K562 (cell line): ENCODE data around the gene SLC66A2. TPM values are rescaled to one million over a fixed set of nuclear protein-coding genes. Genes with fewer than 3 reads are reported as not detected.

Experiments used
- ATAC-seq: fragments of 200-7000 bp; cut with Tn5 transposase; 3 replicates; pipeline ENCODE4 v1.9.1; 2020; ENCODE audit warnings: moderate library complexity
- BruUV-seq: library from RNA; stranded (reverse); fragments of 400-500 nt; replicated peaks from 2 replicates; lab custom pipeline; 2021; lab: Mats Ljungman, UMichigan
- CTCF ChIA-PET: fragments of 300-600 bp; formaldehyde crosslinking; extraction: SDS; loops from one replicate; lab custom pipeline; 2021; ENCODE audit warnings: low intra/inter-chr PET ratio; lab: Yijun Ruan, JAX
- POLR2A ChIA-PET: fragments of 300-600, 350-650 bp; sonication (Branson Sonifier 250); formaldehyde crosslinking; extraction: SDS; loops from one replicate; lab custom pipeline; 2021; ENCODE audit warnings: antibody characterized with exemption, inconsistent platforms; lab: Yijun Ruan, JAX
- DNase-seq, 4 experiments: peaks; one replicate each; pipeline versions ENCODE4 v3.0.0 to v3.0.0-alpha.2; 2011 to 2018; ENCODE audit warnings: low spot score in 3 of 4, mixed read lengths in 3 of 4; ENCODE audit errors: extremely low read depth in 1 of 4
- FAIRE-seq: peaks from 2 replicates; lab custom pipeline; 2011; peaks lifted over from hg19 to GRCh38; lab: Jason Lieb, UNC
- H2AFZ ChIP-seq: 2 replicates; pipeline ENCODE4 v1.6.0; 2011; ENCODE audit warnings: low read depth, low read length, control low read depth, inconsistent platforms
- H3K27ac ChIP-seq: fragments of 200-600 bp; 3 replicates; pipeline ENCODE4 v1.8.0; 2011; ENCODE audit warnings: low read depth, mild to moderate bottlenecking, control low read depth, inconsistent platforms, low read length, moderate library complexity, mixed read lengths; ENCODE audit errors: extremely low read depth
- H3K27me3 ChIP-seq, 2 experiments: fragments of 300-600 bp in 1 of 2; 2 replicates in 1 of 2; 3 replicates in 1 of 2; pipeline versions ENCODE4 v1.6.0 to v1.8.0; 2011; ENCODE audit warnings: inconsistent platforms in 2 of 2, low read length in 2 of 2, mild to moderate bottlenecking in 1 of 2, mixed read lengths in 1 of 2, moderate library complexity in 1 of 2; ENCODE audit not compliant: control insufficient read depth in 2 of 2, insufficient read depth in 2 of 2
- H3K36me3 ChIP-seq: fragments of 300-600 bp; 3 replicates; pipeline ENCODE4 v1.8.0; 2011; ENCODE audit warnings: mild to moderate bottlenecking, low read length, inconsistent platforms; ENCODE audit not compliant: control insufficient read depth, insufficient read depth
- H3K4me1 ChIP-seq, 2 experiments: fragments of 200-600 bp in 1 of 2; replicated peaks in 1 of 2; 2 replicates in 1 of 2; 3 replicates in 1 of 2; pipeline versions ENCODE4 v1.5.1 to v1.8.0; 2011; ENCODE audit warnings: inconsistent platforms in 2 of 2, low read length in 2 of 2, mild to moderate bottlenecking in 1 of 2, mixed read lengths in 1 of 2, moderate library complexity in 1 of 2; ENCODE audit not compliant: control insufficient read depth in 2 of 2, insufficient read depth in 2 of 2
- H3K4me2 ChIP-seq: 2 replicates; pipeline ENCODE4 v1.6.1; 2011; ENCODE audit warnings: low read length, control low read depth, inconsistent platforms, mixed read lengths; ENCODE audit not compliant: insufficient read depth
- H3K4me3 ChIP-seq: fragments of 200-600 bp; sonication (generic), shearing (Covaris generic); 2 replicates; pipeline ENCODE4 v1.5.1; 2016; ENCODE audit warnings: control low read depth, inconsistent platforms
- H3K79me2 ChIP-seq: fragments of 200-600 bp; 3 replicates; pipeline ENCODE4 v1.8.0; 2011; ENCODE audit warnings: low read length, inconsistent platforms; ENCODE audit not compliant: control insufficient read depth, insufficient read depth
- H3K9ac ChIP-seq, 2 experiments: 2 replicates each; pipeline versions ENCODE4 v1.6.0 to v1.6.1; 2011; ENCODE audit warnings: low read depth in 2 of 2, low read length in 2 of 2, control low read depth in 1 of 2, inconsistent platforms in 1 of 2, mild to moderate bottlenecking in 1 of 2, mixed read lengths in 1 of 2; ENCODE audit not compliant: insufficient read depth in 1 of 2
- H3K9me1 ChIP-seq: one replicate; pipeline ENCODE4 v1.6.0; 2011; ENCODE audit warnings: inconsistent platforms, mild to moderate bottlenecking, low read length, moderate library complexity; ENCODE audit not compliant: control insufficient read depth, insufficient read depth
- H3K9me3 ChIP-seq: replicated peaks from 2 replicates; pipeline ENCODE4 v1.5.1; 2011; ENCODE audit warnings: low read depth, low read length, inconsistent platforms; ENCODE audit not compliant: control insufficient read depth, insufficient read depth
- H4K20me1 ChIP-seq: replicated peaks from 2 replicates; pipeline ENCODE4 v1.6.1; 2011; ENCODE audit warnings: low read length, inconsistent platforms, mixed read lengths; ENCODE audit not compliant: control insufficient read depth, insufficient read depth
- BCOR ChIP-seq: fragments of 450-650 bp; IDR thresholded peaks from 2 replicates; pipeline ENCODE4 v1.6.1; 2016
- CHAMP1 ChIP-seq: fragments of 450-650 bp; IDR thresholded peaks from 2 replicates; pipeline ENCODE4 v1.6.1; 2016; ENCODE audit warnings: mild to moderate bottlenecking
- ESRRB ChIP-seq: fragments of 250-450 bp; sonication (Bioruptor Pico); IDR thresholded peaks from 2 replicates; pipeline ENCODE4 v1.5.0; 2020; ENCODE audit warnings: mild to moderate bottlenecking, moderate library complexity, borderline replicate concordance
- HMG20B ChIP-seq: fragments of 250-450 bp; sonication (Bioruptor Pico); IDR thresholded peaks from 2 replicates; pipeline ENCODE4 v1.5.0; 2021; ENCODE audit warnings: mild to moderate bottlenecking
- HNRNPL ChIP-seq: fragments of 200-400 bp; formaldehyde crosslinking; IDR thresholded peaks from 2 replicates; pipeline ENCODE4 v1.6.1; 2017; ENCODE audit warnings: low read depth, mild to moderate bottlenecking, low read length
- ID3 ChIP-seq, 2 experiments: fragments of 250-450 bp in 1 of 2; fragments of 450-650 bp in 1 of 2; sonication (Bioruptor Pico) in 1 of 2; IDR thresholded peaks; 2 replicates each; pipeline versions ENCODE4 v1.6.1 to v1.8.0; 2016 to 2021; ENCODE audit warnings: mild to moderate bottlenecking in 2 of 2, moderate library complexity in 2 of 2, missing compliant biosample characterization in 1 of 2, missing genetic modification characterization in 1 of 2
- IFI16 ChIP-seq: fragments of 250-450 bp; sonication (Bioruptor Pico); IDR thresholded peaks from 2 replicates; pipeline ENCODE4 v2.1.2; 2022; ENCODE audit warnings: mild to moderate bottlenecking, inconsistent platforms
- KAT2B ChIP-seq: IDR thresholded peaks from one replicate; pipeline ENCODE4 v1.6.1; 2012; ENCODE audit warnings: low read depth, mild to moderate bottlenecking, control low read depth, inconsistent platforms, low read length, moderate library complexity
- SRSF7 ChIP-seq: fragments of 200-400 bp; formaldehyde crosslinking; optimal IDR thresholded peaks from 2 replicates; pipeline ENCODE3; 2017; ENCODE audit warnings: mild to moderate bottlenecking, low read depth, low read length
- ZKSCAN3 ChIP-seq: fragments of 250-450 bp; sonication (Bioruptor Pico); IDR thresholded peaks from 2 replicates; pipeline ENCODE4 v1.4.0; 2020
- ZNF121 ChIP-seq: sonication (generic); formaldehyde crosslinking; conservative IDR thresholded peaks from 2 replicates; pipeline ENCODE4 v1.8.0; 2022; ENCODE audit warnings: missing genetic modification reagents
- ZNF316 ChIP-seq: fragments of 450-650 bp; IDR thresholded peaks from 2 replicates; pipeline ENCODE4 v1.6.1; 2016
- ZNF717 ChIP-seq: fragments of 250-450 bp; sonication (Bioruptor Pico); IDR thresholded peaks from 2 replicates; pipeline ENCODE4 v1.5.0; 2021
- ZNF785 ChIP-seq: fragments of 250-450 bp; sonication (Bioruptor Pico); IDR thresholded peaks from 2 replicates; pipeline ENCODE4 v1.4.0; 2020; ENCODE audit warnings: mild to moderate bottlenecking
- whole genome bisulfite sequencing: fragments of 100-300 bp; shearing (Covaris generic); methylation state at CpG from one replicate; pipeline ENCODE4 v1.1.6; 2016; ENCODE audit warnings: low coverage, mixed read lengths; ENCODE audit not compliant: insufficient coverage; ENCODE audit errors: missing lambda C conversion rate; 5-methylcytosine and 5-hydroxymethylcytosine counted together
- in situ Hi-C: fragments of 300-500 bp; cut with MboI; formaldehyde crosslinking; loops from 4 replicates; pipeline ENCODE4 v1.15.0; 2018; ENCODE audit warnings: inconsistent platforms, mixed read lengths
- intact Hi-C: fragments of 100-400 bp; cut with micrococcal nuclease; formaldehyde crosslinking; loops from 2 replicates; pipeline ENCODE4 v1.14.2; 2022
- polyA plus RNA-seq, 8 experiments: library from polyadenylated mRNA; depleted of rRNA in 4 of 8; stranded (reverse) in 5 of 8; unstranded in 3 of 8; fragments of >200 nt; fragmentation: Nextera tagmentation in 2 of 8; fragmentation: Illumina TruSeq in 1 of 8; extraction: Ambion mirVana in 2 of 8; extraction: Trizol in 1 of 8; gene quantifications; 2 replicates each; pipeline versions ENCODE4 v1.2.1 to v1.2.3, GENCODE V29; 2011 to 2014; ENCODE audit warnings: inconsistent platforms in 1 of 8, missing spikeins in 1 of 8
- total RNA-seq, 7 experiments: library from RNA; depleted of rRNA in 6 of 7; stranded (reverse); fragments of >200 nt in 6 of 7; fragmentation: Illumina TruSeq in 2 of 7; extraction: Trizol in 2 of 7; gene quantifications; 2 replicates each; pipeline versions ENCODE4 v1.2.1 to v1.2.3, GENCODE V29; 2011 to 2021; ENCODE audit warnings: low replicate concordance in 1 of 7

SLC66A2 gene
- total and polyA plus RNA-seq, 9 of the 15 experiments (the other 6 are each of a cell fraction or from before 2014, with no cell fraction given) = 0.25 to 17.5 (median 5.6) TPM

GRCh38 chr18:79952996-79953559, 1.6 kb upstream of the SLC66A2 start:
- ATAC-seq (no peak), FAIRE-seq (no peak), DNase-seq (no peak)
- ChIA-PET POLR2A (interaction anchor here (0.6 kb wide), 1 partner anchor 248 kb away, joined by 3 read pairs; no protein-coding TSS in a partner anchor), CTCF (no interaction called here)
- Histone ChIP-seq H3K9me3 (no peaks in the 10 kb centered on the region), H3K4me1 (peaks cover 6 to 28% of the 10 kb centered on the region in 2 experiments; a peak in 4 of 5 replicates), H3K27ac (no peak overlapping the region), H3K36me3 (no peaks in the 10 kb centered on the region), H2AFZ (no peak overlapping the region), H3K9me1 (no peaks in the 10 kb centered on the region), H3K27me3 (no peaks in the 10 kb centered on the region), H3K4me2 (no peak overlapping the region), H4K20me1 (no peaks in the 10 kb centered on the region), H3K79me2 (peaks cover 8% of the 10 kb centered on the region; the same call in 1 of the 3 replicates), H3K9ac (no peak overlapping the region), H3K4me3 (no peak overlapping the region)
- in situ Hi-C loops (no loop called here), intact Hi-C loops (no loop called here)
- BruUV-seq = no TSS peak
- 79% methylated on average over 12 of the region's 24 CpGs for WGBS
- TF ChIP-seq ESRRB (CRISPR knock-in tag) (no peak), CHAMP1 (no peak), ZNF785 (CRISPR knock-in tag) (no peak), IFI16 (CRISPR knock-in tag) (no peak), HMG20B (no peak), SRSF7 (no peak), HNRNPL (no peak), ZKSCAN3 (CRISPR knock-in tag) (no peak), ID3 (CRISPR knock-in tag; IDR thresholded peaks at IDR 0.05) (no peak), ID3 (tag; IDR thresholded peaks at IDR 0.05) (no peak), ZNF316 (no peak), ZNF717 (CRISPR knock-in tag) (no peak), BCOR (no peak), ZNF121 (CRISPR knock-in tag) (no peak), KAT2B (no peak)
